Kidney capillary endothelial cell (primary cell): ENCODE data around the gene CDC42BPG.
A peak's percentile ranks its signal among the peaks of the same experiment; 100 is the strongest.
"Not testable (repeated sequence)": the region's sequence is repeated elsewhere in the genome, so short reads cannot be mapped to it uniquely, and the experiment has no call there.

ENCODE experiments used
- DNase-seq: peaks from one replicate; pipeline ENCODE4 v3.0.0-alpha.2; 2018; ENCODE audit warnings: low spot score

Gene CDC42BPG

DNA sequence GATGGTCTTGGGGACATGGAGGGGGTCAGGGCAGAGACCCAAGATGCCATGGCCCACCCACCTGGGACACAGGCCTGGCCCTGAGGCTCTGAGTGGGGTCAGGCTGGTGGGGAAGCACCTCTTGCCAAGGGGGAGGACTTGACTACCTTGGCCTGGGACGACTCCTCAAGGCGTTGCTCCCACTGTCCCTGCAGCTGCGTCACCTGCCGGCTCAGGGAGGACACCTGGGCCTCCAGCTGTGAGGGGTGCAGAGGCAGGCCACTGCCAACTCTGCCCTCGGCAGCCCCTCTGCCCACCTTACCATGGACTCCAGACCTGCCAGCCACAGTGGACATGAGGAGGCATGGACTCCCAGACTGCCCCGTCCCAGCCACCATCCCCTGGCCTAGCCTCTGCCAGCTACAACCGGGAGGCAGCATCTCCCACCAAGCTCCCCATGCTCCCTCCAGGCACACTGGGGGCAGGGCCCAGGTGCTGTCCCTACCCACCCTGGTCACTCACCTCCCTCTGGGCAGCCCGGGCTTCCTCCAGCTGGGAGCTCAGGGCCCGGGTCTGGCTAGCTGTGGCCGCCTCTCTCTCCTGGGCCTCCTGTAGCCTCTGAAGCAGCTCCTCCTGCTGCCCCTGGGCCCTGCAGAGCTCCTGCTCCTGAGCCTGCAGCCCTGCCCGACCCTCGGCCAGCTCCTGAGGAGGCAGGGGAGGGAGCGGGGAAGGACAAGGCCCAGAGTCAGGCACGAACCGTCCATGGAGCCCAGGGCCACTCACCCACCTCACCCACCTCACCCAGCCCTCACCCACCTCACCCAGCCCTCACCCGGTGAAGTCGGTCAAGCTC, 8.6 kb downstream of the CDC42BPG start:
- no peak for DNase-seq

DNA sequence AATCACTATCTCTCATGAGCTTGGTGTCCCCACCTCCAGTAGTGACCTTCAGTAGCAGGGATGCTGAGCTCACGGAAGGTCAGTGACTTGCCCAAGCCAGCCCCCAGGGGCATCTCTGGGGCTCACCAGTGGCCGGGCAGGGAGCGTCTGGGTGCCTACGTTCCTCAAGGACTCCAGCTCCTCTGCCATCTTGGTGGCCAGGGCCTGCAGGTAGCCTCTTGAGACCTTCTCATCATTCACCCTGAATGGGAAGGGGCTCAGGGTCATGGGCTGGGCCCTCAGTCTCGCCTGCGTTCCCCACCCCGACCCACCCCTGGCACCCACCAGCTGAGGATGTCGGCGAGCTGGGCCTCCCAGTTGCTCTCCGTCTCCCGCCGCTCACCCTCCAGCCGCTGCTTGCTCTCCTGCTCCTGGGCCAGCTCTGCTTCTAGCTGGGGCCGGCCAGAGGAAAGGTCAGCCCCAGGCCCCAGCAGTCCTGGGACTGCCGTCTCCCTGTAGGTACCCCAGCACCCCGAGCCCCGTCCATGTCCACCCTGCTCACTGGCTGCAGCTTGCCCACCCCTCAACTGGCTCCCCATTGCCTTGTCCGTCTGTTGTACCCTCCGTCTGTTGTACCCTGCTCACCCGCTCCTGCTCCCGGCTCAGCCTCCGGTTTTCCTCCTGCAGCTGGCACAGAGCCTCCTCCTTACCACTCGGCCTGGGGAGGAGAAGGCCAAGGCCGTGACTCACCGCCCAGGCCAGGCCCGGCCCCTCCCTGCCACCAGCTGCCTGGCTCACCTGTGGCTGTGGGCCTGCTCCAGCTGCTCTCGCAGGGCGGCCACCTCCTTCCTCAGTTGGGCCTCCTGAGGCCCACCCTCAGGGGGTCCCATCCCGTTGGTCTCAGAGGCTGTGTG, 9.5 kb downstream of the CDC42BPG start:
- DNase-seq: no peak

DNA sequence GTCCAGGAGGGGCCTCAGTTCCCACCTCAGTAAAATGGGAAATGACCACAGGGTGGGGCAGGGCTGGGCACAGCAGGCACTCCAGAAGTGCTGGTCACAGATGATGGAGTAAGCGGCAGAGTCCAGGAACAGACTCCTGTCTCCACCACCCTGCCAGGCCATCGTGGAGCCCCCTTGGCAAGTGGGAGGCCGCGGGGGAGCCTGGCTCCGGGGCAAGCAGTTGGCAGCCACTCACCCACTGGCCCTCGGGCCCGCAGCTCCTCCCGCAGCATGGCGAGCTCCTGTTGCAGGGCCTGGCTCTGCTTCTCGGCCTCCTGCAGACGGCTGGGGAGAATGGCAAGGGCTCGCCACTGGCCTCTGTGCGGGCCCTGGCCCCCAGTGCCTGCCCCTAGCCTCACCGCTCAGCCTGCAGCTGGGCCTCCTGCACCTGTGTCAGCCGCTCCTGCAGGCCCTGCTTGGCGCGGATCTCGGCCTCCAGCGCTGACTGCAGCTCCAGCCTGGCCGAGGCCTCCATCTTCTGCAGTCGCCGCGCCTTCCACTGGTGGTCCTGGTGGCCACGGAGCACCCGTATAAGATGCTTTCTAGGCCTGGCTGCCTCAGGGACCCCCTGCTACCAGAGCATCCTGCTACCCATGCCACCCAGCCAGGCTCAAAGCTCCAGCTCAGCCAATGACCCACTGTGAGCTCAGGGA, 10.3 kb downstream of the CDC42BPG start:
- DNase-seq: no peak

DNA sequence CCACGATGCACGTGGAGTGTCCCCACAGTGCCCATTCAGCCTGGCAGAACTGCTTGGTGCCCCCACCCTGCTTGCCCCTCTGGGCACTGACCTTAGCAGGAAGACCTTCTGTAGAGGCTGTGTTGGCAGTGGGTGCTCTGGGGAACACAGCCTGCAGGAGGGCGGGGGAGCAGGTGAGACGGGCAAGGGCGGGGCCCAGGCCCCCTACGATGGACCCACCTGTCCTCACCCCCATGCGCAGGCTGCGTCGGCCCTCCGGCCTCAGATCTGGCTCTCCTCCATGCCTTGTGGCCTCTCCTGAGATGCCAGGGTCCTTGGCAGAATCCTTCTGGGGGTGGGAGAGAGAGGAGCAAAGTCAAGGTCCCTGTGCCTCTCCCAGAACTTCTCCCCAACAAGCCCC, 10.9 kb downstream of the CDC42BPG start:
- no peak for DNase-seq

DNA sequence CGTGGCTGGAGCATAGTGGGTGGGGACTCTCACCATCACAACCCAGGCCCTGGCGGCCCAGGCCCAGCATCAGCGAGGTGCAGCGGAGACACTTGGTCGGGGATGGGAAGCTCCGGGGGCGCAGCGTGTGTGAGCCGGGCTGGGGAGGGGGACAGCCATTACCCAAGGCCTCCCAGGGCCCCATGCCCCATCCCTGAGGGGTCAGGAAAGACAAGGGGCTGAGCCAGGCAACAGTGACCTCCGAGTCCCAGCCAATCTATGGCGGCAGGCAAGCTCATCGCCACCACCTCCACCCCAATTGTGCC, 11.3 kb downstream of the CDC42BPG start:
- no peak for DNase-seq

DNA sequence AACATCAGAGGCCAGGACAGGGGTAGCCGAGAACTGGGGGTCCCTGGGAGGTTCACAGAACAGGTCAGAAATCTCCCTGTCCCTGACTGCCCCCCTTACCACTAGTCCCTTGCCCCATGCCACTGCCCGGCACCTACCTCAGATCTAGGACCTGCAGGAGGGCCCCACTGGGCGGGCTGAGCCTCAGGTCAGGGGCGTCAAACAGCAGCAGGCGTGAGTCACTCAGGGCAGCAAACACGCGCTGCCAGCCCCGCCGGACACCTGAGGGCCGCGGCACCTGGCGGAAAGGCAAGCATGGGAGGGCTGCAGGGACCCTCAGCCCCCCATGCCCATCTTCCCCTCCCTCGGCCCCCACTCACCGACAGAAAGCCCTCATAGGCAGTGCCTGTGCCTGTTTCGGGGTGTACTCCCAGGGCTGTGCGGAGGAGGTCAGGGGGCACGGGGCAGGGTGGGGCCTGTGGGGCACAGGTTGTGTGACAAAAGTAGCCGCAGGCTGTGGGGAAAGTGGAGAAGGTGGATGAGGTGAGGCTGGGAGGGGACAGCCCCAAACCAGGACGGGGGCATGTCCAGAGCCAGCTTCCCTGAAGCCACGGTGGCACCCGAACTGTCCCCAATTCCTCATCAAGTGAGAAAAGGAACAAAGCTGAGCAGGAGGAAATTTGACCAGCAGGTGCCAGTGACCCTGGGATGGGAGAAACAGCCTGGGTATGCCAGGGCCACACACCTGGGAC, 11.8 kb downstream of the CDC42BPG start:
- DNase-seq: no peak

- no peak for DNase-seq
Observed at GRCh38 chr11:64831411-64831891, 13.0 kb downstream of the CDC42BPG start.

GRCh38 chr11:64829536-64830251, 14.8 kb downstream of the CDC42BPG start:
- no peak for DNase-seq

DNA sequence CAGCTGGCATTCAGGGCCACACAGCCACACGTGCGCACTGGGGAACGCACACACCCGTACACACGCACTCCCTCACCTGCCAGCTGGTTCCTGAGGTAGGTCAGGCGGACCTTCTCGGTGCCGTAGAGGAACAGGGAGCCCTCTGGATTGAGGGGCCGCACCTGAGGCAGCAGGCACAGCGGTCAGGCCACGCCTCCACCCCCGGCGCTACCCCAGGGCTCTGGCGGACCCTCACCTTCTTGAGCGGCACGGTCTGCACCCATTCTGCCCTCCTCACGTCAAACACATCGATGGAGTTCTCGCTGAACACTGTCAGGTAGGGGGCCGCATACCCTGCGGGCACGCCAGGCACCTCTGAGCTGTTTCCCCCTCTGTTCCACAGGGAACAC, 17.0 kb downstream of the CDC42BPG start:
- DNase-seq: no peak

- no peak for DNase-seq
Observed at GRCh38 chr11:64826578-64827450, 17.6 kb downstream of the CDC42BPG start.

- DNase-seq: no peak
Observed at GRCh38 chr11:64826062-64826461, 18.4 kb downstream of the CDC42BPG start.

DNA sequence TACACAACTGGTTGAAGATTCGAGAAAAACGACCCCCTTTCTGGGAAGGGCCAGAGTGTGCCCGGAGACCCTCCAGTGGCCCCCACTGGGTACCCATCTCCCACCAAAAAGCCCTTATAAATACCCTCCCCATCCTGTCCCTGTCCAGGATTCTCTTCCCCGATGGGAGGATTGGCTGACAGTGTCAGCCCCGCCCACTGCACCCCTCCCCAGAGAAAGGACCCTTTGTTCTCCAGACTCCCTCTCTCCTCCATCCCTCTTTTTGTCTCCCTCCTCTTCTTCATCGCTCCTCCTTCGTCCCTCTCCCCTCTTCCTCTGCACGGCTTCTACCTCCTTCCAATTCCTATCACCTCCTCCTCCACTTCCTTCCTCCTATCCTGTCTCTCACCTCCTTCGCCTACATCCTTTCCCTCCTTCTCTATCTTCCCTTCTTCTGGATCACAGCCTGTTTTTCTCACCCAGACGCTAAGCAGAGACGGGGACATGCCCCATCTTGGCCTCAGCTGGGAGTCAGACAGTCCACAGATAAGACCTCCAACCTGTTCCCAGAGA, 20.8 kb downstream of the CDC42BPG start:
- no peak for DNase-seq

DNA sequence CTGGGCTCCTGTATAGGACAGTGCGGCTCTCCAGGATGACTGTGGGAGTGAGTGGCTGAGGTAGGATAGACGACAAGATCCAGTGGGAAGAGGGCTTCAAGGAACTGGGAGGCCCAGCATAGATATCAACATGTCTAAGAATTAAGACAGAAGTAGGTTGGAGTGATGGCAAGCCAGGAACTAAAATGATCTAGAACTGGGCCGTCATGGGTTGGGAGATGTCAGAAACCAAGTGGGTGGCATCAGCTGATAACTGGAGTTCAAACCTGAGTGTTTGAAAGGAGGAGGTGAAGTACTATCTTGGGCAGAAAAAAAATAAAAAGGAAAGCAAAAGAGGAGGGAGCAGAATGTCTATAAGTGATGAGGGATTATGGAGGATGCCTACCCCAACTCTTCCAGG, 27.0 kb downstream of the CDC42BPG start:
- DNase-seq: no peak

DNA sequence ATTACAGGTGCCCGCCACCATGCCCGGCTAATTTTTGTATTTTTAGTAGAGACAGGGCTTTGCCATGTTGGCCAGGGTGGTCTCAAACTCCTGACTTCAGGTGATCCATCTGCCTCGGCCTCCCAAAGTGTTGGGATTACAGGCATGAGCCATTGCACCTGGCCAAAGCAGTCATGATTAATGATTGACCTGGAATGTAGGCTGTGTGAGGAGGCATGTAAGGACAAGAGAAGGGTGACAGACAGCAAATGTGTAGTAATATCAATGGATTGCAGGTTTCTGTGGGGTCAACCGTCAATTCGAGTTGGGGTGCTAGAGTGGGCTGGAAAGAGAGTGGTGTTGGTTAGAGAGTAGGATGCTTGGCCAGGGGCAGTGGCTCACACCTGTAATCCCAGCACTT, 29.0 kb downstream of the CDC42BPG start:
- DNase-seq: not testable (repeated sequence)

- DNase-seq: no peak
Observed at GRCh38 chr11:64814712-64815187, 29.7 kb downstream of the CDC42BPG start.

DNA sequence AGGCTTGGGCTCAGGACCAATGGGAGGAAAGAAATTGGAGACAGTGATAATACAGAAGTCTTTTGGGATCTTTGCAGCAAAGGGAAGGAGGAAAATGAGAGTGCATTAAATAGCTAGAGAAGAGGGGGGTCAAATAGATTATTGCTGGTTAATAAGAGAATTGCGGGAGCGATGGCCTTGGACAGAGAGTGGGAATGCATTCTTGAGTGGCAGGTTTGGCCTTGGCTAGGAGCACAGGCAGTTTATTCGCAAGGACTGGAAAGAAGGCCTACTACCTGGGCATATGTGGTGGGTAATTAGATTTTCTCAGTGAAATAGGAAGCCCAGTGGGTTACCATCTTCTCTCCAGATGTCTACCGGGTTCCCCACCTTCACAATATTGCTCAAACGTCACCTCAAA, 30.6 kb downstream of the CDC42BPG start:
- DNase-seq: no peak

DNA sequence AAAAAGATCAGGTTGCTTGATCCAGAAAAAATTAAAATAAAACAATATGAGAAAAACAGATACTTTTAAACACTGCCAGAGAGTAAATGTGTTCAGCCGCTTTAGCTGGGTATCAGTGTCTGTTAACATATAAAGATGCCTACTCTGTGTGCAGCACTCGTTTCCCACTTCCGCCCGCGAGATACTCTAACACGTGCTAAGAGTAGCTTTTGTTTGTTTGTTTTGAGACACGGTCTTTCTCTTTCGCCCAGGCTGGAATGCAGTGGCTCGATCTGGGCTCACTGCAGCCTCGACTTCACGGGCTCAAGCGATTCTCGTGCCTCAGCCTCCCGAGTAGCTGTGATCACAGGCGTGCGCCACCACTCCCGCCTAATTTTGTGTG, 33.6 kb downstream of the CDC42BPG start:
- no peak for DNase-seq

GRCh38 chr11:64810271-64810890, 34.1 kb downstream of the CDC42BPG start, which contains the start of gene MEN1:
Gene MEN1 (minus strand): TSS chr11:64810551. CDS start chr11:64810109, 442 bp downstream.
- DNase-seq: peak; percentile 90

DNA sequence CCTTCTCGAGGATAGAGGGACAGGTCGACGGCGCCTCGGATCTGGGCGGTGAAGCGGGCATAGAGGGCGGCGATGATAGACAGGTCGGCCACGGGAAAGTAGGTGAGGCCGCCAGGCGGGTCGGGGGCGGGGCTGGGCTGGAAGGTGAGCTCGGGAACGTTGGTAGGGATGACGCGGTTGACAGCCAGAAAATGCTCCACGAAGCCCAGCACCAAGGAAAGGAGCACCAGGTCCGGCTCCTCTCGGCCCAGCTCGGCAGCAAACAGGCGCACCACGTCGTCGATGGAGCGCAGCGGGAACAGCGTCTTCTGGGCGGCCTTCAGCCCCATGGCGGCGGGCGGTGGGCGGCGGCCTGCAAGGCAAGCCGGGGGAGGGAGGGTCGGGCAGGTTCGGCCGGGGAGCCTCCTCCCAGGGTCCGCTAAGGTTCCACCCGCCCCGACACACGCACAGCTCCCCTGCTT, 34.6 kb downstream of the CDC42BPG start:
- DNase-seq: no peak
